ENCODE results near the gene SIPA1L2. TPM values are rescaled to one million over a fixed set of nuclear protein-coding genes. Genes with fewer than 3 reads are reported as not detected.

Gene SIPA1L2
- 35.6 and 45.6 TPM in 2 replicates for total RNA-seq (ENCODE audit: low replicate concordance)
- long read RNA-seq, partial matches to known transcripts, result 8 of 14 reads
- long read RNA-seq, other reads (novel, unspliced or antisense), result 6 of 14 reads

DNA sequence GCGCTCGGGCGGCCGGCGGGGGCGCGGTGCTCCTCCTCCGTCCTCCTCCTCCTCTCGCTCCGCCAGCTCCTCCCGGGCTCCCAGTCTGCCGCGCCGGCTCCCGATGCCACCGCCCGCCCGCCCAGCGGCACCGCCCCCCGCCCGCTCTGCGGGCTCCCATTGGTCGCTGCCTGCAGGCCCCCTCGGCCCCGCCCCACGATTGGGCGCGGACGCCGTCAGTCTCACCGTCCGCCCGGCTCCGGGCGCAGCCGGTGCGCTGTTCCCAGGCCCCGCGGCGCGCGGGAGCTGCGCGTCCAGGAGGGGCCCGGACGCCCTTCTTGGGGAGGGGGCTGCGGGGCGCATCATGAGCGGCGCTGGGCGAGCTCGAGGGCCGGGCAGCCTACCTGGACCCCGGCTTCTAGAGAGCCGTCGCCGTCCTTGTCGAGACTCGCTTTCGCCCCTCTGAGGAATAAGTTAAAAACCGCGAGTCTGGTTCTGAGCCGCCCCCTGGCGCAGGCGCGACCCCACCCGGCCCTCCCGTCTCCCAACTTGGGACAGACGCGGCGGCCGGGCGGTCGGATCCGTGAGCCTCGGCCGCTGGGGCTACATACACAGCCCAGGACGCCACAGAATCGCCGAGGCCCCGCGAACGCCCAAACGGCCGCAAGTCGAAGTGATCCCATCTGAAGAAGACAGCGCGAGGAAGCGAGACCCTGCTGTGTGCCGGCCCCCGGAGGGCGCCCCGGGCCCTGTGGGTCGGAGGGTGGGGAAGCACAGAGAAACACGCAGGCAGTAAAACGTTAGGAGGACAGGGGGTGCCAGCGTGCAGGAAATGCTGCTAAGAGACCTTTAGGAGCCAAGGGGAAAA lies at the start of gene SIPA1L2:
Gene SIPA1L2, minus strand, starts transcription at position 87 of the 847 bp plus-strand sequence. CDS start 114,794 bp downstream, outside the sequence.
- peaks cover 33% of the 10 kb centered on the region for H3K4me1 Mint-ChIP-seq (ENCODE audit: unreplicated experiment)
- DNase-seq (ENCODE audit: extremely low spot score, unreplicated experiment), result peak; percentile 99
- TF ChIP-seq, protein P1, sequence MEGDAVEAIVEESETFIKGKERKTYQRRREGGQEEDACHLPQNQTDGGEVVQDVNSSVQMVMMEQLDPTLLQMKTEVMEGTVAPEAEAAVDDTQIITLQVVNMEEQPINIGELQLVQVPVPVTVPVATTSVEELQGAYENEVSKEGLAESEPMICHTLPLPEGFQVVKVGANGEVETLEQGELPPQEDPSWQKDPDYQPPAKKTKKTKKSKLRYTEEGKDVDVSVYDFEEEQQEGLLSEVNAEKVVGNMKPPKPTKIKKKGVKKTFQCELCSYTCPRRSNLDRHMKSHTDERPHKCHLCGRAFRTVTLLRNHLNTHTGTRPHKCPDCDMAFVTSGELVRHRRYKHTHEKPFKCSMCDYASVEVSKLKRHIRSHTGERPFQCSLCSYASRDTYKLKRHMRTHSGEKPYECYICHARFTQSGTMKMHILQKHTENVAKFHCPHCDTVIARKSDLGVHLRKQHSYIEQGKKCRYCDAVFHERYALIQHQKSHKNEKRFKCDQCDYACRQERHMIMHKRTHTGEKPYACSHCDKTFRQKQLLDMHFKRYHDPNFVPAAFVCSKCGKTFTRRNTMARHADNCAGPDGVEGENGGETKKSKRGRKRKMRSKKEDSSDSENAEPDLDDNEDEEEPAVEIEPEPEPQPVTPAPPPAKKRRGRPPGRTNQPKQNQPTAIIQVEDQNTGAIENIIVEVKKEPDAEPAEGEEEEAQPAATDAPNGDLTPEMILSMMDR (conservative IDR thresholded peaks at IDR 0.05), result peak; percentile 74
- no peaks in the 10 kb centered on the region for H3K9me3 Mint-ChIP-seq
- H3K27ac Mint-ChIP-seq, result peak within 1 kb of the TSS; percentile 95
- H3K36me3 Mint-ChIP-seq, result peaks cover 3% of the 10 kb centered on the region
- peak within 1 kb of the TSS; percentile 98 for H3K4me3 Mint-ChIP-seq
- H3K27me3 Mint-ChIP-seq, result peaks cover 4% of the 10 kb centered on the region

DNA sequence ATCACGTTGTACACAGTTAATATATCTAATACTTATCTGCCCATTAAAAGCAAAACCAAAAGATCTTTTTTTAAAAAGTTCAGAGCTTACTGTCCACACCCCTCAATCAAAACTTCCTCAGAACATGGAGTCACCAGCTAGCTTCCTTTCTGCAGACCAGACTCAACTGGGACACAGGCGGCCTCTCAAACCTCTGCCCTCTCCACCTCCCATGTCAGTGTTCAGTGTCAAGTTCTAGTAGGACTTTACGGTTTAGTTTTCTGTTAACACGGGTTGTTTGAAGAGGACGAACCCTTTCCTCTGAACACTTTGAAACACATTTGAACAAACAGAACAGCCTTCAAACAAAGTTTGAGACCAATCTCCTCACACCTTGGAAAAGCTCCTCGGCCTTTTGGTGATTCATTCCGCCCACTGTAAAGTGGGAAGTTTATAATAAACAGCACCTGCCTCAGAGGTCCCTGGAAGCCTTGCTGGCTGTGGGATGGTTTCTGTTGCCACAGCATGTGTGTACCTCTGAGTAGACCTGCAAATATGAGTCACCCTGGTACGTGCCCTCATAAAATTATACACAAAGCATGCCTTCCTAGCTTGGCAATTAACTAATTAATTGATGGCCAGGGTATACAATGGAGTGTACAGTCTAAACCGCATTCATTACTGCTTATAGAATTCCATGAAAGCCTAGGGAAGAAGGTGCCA lies 48.4 kb upstream of the SIPA1L2 start:
- H3K27ac Mint-ChIP-seq, result no peak overlapping the region
- H3K4me3 Mint-ChIP-seq, result no peak overlapping the region
- peaks cover 11% of the 10 kb centered on the region for H3K4me1 Mint-ChIP-seq (ENCODE audit: unreplicated experiment)
- H3K27me3 Mint-ChIP-seq, result peaks cover 10% of the 10 kb centered on the region
- H3K9me3 Mint-ChIP-seq, result no peaks in the 10 kb centered on the region
- H3K36me3 Mint-ChIP-seq, result no peaks in the 10 kb centered on the region
- no peak for DNase-seq (ENCODE audit: extremely low spot score, unreplicated experiment)
- TF ChIP-seq, protein P1 (conservative IDR thresholded peaks at IDR 0.05), result no peak

GRCh38 chr1:232676307-232676706 lies 46.4 kb upstream of the SIPA1L2 start:
- Mint-ChIP-seq H3K27ac (no peak overlapping the region), H3K9me3 (no peaks in the 10 kb centered on the region), H3K4me1 (ENCODE audit: unreplicated experiment) (peaks cover 4% of the 10 kb centered on the region), H3K27me3 (peaks cover 10% of the 10 kb centered on the region), H3K4me3 (no peak overlapping the region), H3K36me3 (no peaks in the 10 kb centered on the region)
- TF ChIP-seq, protein P1 (conservative IDR thresholded peaks at IDR 0.05), result no peak
- no peak for DNase-seq (ENCODE audit: extremely low spot score, unreplicated experiment)

- Mint-ChIP-seq H3K9me3 (no peaks in the 10 kb centered on the region), H3K4me1 (ENCODE audit: unreplicated experiment) (peaks cover 7% of the 10 kb centered on the region), H3K27me3 (peaks cover 10% of the 10 kb centered on the region), H3K36me3 (no peaks in the 10 kb centered on the region), H3K4me3 (no peak overlapping the region), H3K27ac (no peak overlapping the region)
- DNase-seq (ENCODE audit: extremely low spot score, unreplicated experiment), result no peak
- TF ChIP-seq, protein P1 (conservative IDR thresholded peaks at IDR 0.05), result no peak
These were observed 46.0 kb upstream of the SIPA1L2 start for GRCh38 chr1:232675898-232676297.

GRCh38 chr1:232675260-232675659 lies 45.3 kb upstream of the SIPA1L2 start:
- Mint-ChIP-seq H3K27ac (no peak overlapping the region), H3K27me3 (peaks cover 10% of the 10 kb centered on the region), H3K4me1 (ENCODE audit: unreplicated experiment) (peaks cover 13% of the 10 kb centered on the region), H3K4me3 (no peak overlapping the region), H3K36me3 (no peaks in the 10 kb centered on the region), H3K9me3 (no peaks in the 10 kb centered on the region)
- TF ChIP-seq, protein P1 (conservative IDR thresholded peaks at IDR 0.05), result no peak
- no peak for DNase-seq (ENCODE audit: extremely low spot score, unreplicated experiment)

Data from type B pancreatic cell (in vitro differentiated cells).